ENCODE measurements around the gene KLHL26.

KLHL26 gene

GRCh38 chr19:18660051-18660910 lies 23.5 kb downstream of the KLHL26 start:
- Histone ChIP-seq H3K4me1 (ENCODE audit: low read length) (peaks cover 38% of the 10 kb centered on the region), H3K79me2 (ENCODE audit: low read length) (peaks cover 4% of the 10 kb centered on the region), H3K27me3 (ENCODE audit: low read depth, low read length) (peaks cover 21% of the 10 kb centered on the region; the same call in 1 of the 2 replicates), H3K9me3 (ENCODE audit: insufficient read depth, low read length) (no peaks in the 10 kb centered on the region), H4K20me1 (ENCODE audit: insufficient read depth, low read length) (peaks cover 48% of the 10 kb centered on the region), H3K9ac (ENCODE audit: low read length) (no peak overlapping the region), H3K36me3 (replicated peaks; ENCODE audit: low read depth, low read length) (peaks cover 8% of the 10 kb centered on the region), H3K27ac (ENCODE audit: low read length) (no peak overlapping the region), H3K4me3 (ENCODE audit: low read length) (no peak overlapping the region), H3K4me2 (ENCODE audit: low read length) (peak overlapping the region; percentile 90), H2AFZ (ENCODE audit: low read depth, low read length) (no peak overlapping the region)
- TF ChIP-seq CTCF (IDR thresholded peaks at IDR 0.05; ENCODE audit: low read depth, low read length) = no peak
- TF ChIP-seq EZH2phosphoT487 (IDR thresholded peaks at IDR 0.05; ENCODE audit: low read depth) = no peak

GRCh38 chr19:18660939-18661670 lies 24.3 kb downstream of the KLHL26 start:
- Histone ChIP-seq H3K4me1 (ENCODE audit: low read length) (peaks cover 42% of the 10 kb centered on the region), H3K9ac (ENCODE audit: low read length) (no peak overlapping the region), H3K79me2 (ENCODE audit: low read length) (peaks cover 4% of the 10 kb centered on the region), H3K4me2 (ENCODE audit: low read length) (no peak overlapping the region), H4K20me1 (ENCODE audit: insufficient read depth, low read length) (peaks cover 43% of the 10 kb centered on the region), H3K4me3 (ENCODE audit: low read length) (no peak overlapping the region), H3K27ac (ENCODE audit: low read length) (no peak overlapping the region), H3K27me3 (ENCODE audit: low read depth, low read length) (peaks cover 21% of the 10 kb centered on the region; the same call in 1 of the 2 replicates), H2AFZ (ENCODE audit: low read depth, low read length) (no peak overlapping the region), H3K9me3 (ENCODE audit: insufficient read depth, low read length) (no peaks in the 10 kb centered on the region), H3K36me3 (replicated peaks; ENCODE audit: low read depth, low read length) (peaks cover 8% of the 10 kb centered on the region)
- no peak for TF ChIP-seq EZH2phosphoT487 (IDR thresholded peaks at IDR 0.05; ENCODE audit: low read depth)

GRCh38 chr19:18662972-18663732 lies 26.3 kb downstream of the KLHL26 start:
- H3K79me2 ChIP-seq (ENCODE audit: low read length) = no peaks in the 10 kb centered on the region
- peaks cover 11% of the 10 kb centered on the region; the same call in 1 of the 2 replicates for H3K27me3 ChIP-seq (ENCODE audit: low read depth, low read length)
- H4K20me1 ChIP-seq (ENCODE audit: insufficient read depth, low read length) = peaks cover 34% of the 10 kb centered on the region; the same call in 1 of the 2 replicates
- H3K4me1 ChIP-seq (ENCODE audit: low read length) = peaks cover 33% of the 10 kb centered on the region
- H3K9me3 ChIP-seq (ENCODE audit: insufficient read depth, low read length) = no peaks in the 10 kb centered on the region
- H3K4me2 ChIP-seq (ENCODE audit: low read length) = no peak overlapping the region
- TF ChIP-seq CTCF (IDR thresholded peaks at IDR 0.05; ENCODE audit: low read depth, low read length) = no peak
- no peak for TF ChIP-seq EZH2phosphoT487 (IDR thresholded peaks at IDR 0.05; ENCODE audit: low read depth)
- H3K4me3 ChIP-seq (ENCODE audit: low read length) = no peak overlapping the region
- H3K27ac ChIP-seq (ENCODE audit: low read length) = no peak overlapping the region
- no peak overlapping the region for H3K9ac ChIP-seq (ENCODE audit: low read length)
- no peak overlapping the region for H2AFZ ChIP-seq (ENCODE audit: low read depth, low read length)
- peaks cover 17% of the 10 kb centered on the region for H3K36me3 ChIP-seq (replicated peaks; ENCODE audit: low read depth, low read length)

GRCh38 chr19:18663940-18664530 lies 27.2 kb downstream of the KLHL26 start:
- Histone ChIP-seq H3K4me1 (ENCODE audit: low read length) (peaks cover 24% of the 10 kb centered on the region), H3K27me3 (ENCODE audit: low read depth, low read length) (peaks cover 2% of the 10 kb centered on the region; the same call in 1 of the 2 replicates), H3K27ac (ENCODE audit: low read length) (no peak overlapping the region), H3K4me3 (ENCODE audit: low read length) (no peak overlapping the region), H2AFZ (ENCODE audit: low read depth, low read length) (no peak overlapping the region), H4K20me1 (ENCODE audit: insufficient read depth, low read length) (peaks cover 33% of the 10 kb centered on the region; the same call in 1 of the 2 replicates), H3K9ac (ENCODE audit: low read length) (no peak overlapping the region), H3K9me3 (ENCODE audit: insufficient read depth, low read length) (no peaks in the 10 kb centered on the region), H3K79me2 (ENCODE audit: low read length) (no peaks in the 10 kb centered on the region), H3K36me3 (replicated peaks; ENCODE audit: low read depth, low read length) (peaks cover 25% of the 10 kb centered on the region), H3K4me2 (ENCODE audit: low read length) (no peak overlapping the region)
- TF ChIP-seq EZH2phosphoT487 (IDR thresholded peaks at IDR 0.05; ENCODE audit: low read depth) (no peak), CTCF (IDR thresholded peaks at IDR 0.05; ENCODE audit: low read depth, low read length) (no peak)
